Suprapubic skin (tissue), 3 donors: Measurements from ENCODE around the gene NCK2.

Experiments
- POLR2A ChIP-seq, 2 donors: fragments of 450-650 bp; IDR thresholded peaks; one replicate each; pipeline ENCODE4 v1.6.1; 2017; ENCODE audit warnings: antibody characterized with exemption in 2 of 2, mild to moderate bottlenecking in 2 of 2, moderate library complexity in 2 of 2
- TF ChIP-seq, protein P1 (sequence below), 2 donors: fragments of 200-600 bp in 1 of 2; fragments of 450-650 bp in 1 of 2; sonication (generic) in 1 of 2; IDR thresholded peaks; one replicate each; pipeline ENCODE4 v1.5.1; 2016 to 2019; ENCODE audit warnings: antibody characterized with exemption in 2 of 2, mild to moderate bottlenecking in 1 of 2, moderate library complexity in 1 of 2

DNA sequence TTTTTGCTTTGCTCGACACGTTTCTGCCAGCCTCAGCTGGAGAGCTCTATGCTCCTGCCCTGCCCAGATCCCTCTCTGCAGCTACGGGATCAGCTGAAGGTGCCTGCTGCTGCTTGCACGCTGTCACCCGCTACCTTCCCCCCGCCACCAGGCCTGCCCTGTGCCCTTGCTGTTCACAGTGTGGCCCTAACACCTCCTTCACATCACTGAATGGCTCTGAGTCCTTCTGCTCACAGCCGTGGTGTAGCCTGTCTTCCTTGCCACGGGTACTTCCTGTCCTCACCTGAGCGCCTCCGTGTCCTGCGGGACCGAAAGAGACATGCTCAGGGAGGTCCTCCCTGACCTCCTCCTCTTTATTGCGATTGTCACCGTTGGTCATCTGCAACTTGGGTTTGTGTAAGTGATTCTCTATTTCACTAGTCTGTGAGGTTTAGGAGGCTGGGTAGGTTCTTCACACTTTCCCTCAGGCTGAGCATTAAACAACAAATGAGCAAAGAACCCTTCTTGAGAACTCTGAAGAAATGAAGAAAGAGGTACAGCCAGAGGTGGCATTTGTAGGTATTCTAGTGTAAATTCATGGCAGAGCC, 127.5 kb downstream of the NCK2 start:
- no peak for TF ChIP-seq POLR2A (IDR thresholded peaks at IDR 0.05)
- TF ChIP-seq, protein P1, sequence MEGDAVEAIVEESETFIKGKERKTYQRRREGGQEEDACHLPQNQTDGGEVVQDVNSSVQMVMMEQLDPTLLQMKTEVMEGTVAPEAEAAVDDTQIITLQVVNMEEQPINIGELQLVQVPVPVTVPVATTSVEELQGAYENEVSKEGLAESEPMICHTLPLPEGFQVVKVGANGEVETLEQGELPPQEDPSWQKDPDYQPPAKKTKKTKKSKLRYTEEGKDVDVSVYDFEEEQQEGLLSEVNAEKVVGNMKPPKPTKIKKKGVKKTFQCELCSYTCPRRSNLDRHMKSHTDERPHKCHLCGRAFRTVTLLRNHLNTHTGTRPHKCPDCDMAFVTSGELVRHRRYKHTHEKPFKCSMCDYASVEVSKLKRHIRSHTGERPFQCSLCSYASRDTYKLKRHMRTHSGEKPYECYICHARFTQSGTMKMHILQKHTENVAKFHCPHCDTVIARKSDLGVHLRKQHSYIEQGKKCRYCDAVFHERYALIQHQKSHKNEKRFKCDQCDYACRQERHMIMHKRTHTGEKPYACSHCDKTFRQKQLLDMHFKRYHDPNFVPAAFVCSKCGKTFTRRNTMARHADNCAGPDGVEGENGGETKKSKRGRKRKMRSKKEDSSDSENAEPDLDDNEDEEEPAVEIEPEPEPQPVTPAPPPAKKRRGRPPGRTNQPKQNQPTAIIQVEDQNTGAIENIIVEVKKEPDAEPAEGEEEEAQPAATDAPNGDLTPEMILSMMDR (IDR thresholded peaks at IDR 0.05): no peak
